Epidermal melanocyte (primary cell): ENCODE data around the gene OR13C9.
"Not testable (repeated sequence)": the region's sequence is repeated elsewhere in the genome, so short reads cannot be mapped to it uniquely, and the experiment has no call there.

ENCODE experiments used
- DNase-seq: peaks from one replicate; pipeline ENCODE4 v3.0.0; 2011; ENCODE audit warnings: low spot score; ENCODE audit not compliant: insufficient read length

Gene OR13C9

GRCh38 chr9:104618104-104618503, at the start of gene OR13C9:
Gene OR13C9, minus strand, starts transcription at chr9:104618204. Its CDS starts 0 bp downstream, at chr9:104618204.
- no peak for DNase-seq

GRCh38 chr9:104658496-104659195, 40.6 kb upstream of the OR13C9 start:
- DNase-seq, result no peak

GRCh38 chr9:104635456-104635855, 17.5 kb upstream of the OR13C9 start:
- DNase-seq, result no peak

GRCh38 chr9:104633976-104634520, 16.0 kb upstream of the OR13C9 start:
- DNase-seq, result no peak

- not testable (repeated sequence) for DNase-seq
Measured at GRCh38 chr9:104625964-104626363, 8.0 kb upstream of the OR13C9 start.

- no peak for DNase-seq
Measured at GRCh38 chr9:104617418-104617817, 586 bp downstream of the OR13C9 start.

- no peak for DNase-seq
Measured at GRCh38 chr9:104611213-104611612, 6.8 kb downstream of the OR13C9 start.

GRCh38 chr9:104608336-104608735, 9.7 kb downstream of the OR13C9 start:
- no peak for DNase-seq

- no peak for DNase-seq
Measured at GRCh38 chr9:104606152-104606551, 11.9 kb downstream of the OR13C9 start.

- DNase-seq, result not testable (repeated sequence)
Measured at GRCh38 chr9:104605527-104605926, 12.5 kb downstream of the OR13C9 start, which contains the start of gene OR13C2. Gene OR13C2, minus strand, starts transcription at chr9:104605627. Its CDS starts 0 bp downstream, at chr9:104605627.

- no peak for DNase-seq
Measured at GRCh38 chr9:104604801-104605200, 13.2 kb downstream of the OR13C9 start.

GRCh38 chr9:104599313-104599712, 18.7 kb downstream of the OR13C9 start, which contains the start of gene OR13C5:
Gene OR13C5, minus strand, starts transcription at chr9:104599413. Its CDS starts 0 bp downstream, at chr9:104599413.
- DNase-seq, result not testable (repeated sequence)

- not testable (repeated sequence) for DNase-seq
Measured at GRCh38 chr9:104598749-104599148, 19.3 kb downstream of the OR13C9 start.

GRCh38 chr9:104589626-104590025, 28.4 kb downstream of the OR13C9 start:
- no peak for DNase-seq

- DNase-seq, result no peak
Measured at GRCh38 chr9:104586496-104587180, 31.4 kb downstream of the OR13C9 start.

GRCh38 chr9:104580562-104580961, 37.4 kb downstream of the OR13C9 start:
- DNase-seq, result no peak

GRCh38 chr9:104577263-104577662, 40.7 kb downstream of the OR13C9 start:
- no peak for DNase-seq

- no peak for DNase-seq
Measured at GRCh38 chr9:104575456-104575855, 42.5 kb downstream of the OR13C9 start.

GRCh38 chr9:104572612-104573011, 45.4 kb downstream of the OR13C9 start:
- no peak for DNase-seq

GRCh38 chr9:104568868-104569267, 49.1 kb downstream of the OR13C9 start, which contains the start of gene OR13C8:
Gene OR13C8, plus strand, starts transcription at chr9:104569168. Its CDS starts 0 bp downstream, at chr9:104569168.
- no peak for DNase-seq
